Subcutaneous abdominal adipose tissue (tissue), 5 donors: ENCODE measurements around the gene LPP.

Experiments used
- H3K27ac ChIP-seq: one replicate; pipeline ENCODE4 v1.7.0; 2013; ENCODE audit warnings: low read depth, mild to moderate bottlenecking, inconsistent platforms, low read length, moderate library complexity
- H3K27me3 ChIP-seq, 5 donors: one replicate each; pipeline ENCODE4 v1.7.0; 2013; ENCODE audit warnings: low read length in 5 of 5, inconsistent platforms in 1 of 5; ENCODE audit not compliant: control insufficient read depth in 5 of 5, insufficient read depth in 4 of 5
- H3K36me3 ChIP-seq, 5 donors: one replicate each; pipeline ENCODE4 v1.7.0; 2013; ENCODE audit warnings: low read length in 5 of 5; ENCODE audit not compliant: control insufficient read depth in 5 of 5, insufficient read depth in 5 of 5
- H3K4me1 ChIP-seq, 5 donors: one replicate each; pipeline ENCODE4 v1.7.0; 2013; ENCODE audit warnings: low read length in 5 of 5, mild to moderate bottlenecking in 3 of 5, moderate library complexity in 1 of 5; ENCODE audit not compliant: control insufficient read depth in 5 of 5, insufficient read depth in 5 of 5
- H3K4me3 ChIP-seq, 5 donors: one replicate each; pipeline ENCODE4 v1.7.0; 2013; ENCODE audit warnings: low read length in 5 of 5, low read depth in 1 of 5
- H3K9ac ChIP-seq, 5 donors: one replicate each; pipeline ENCODE4 v1.7.0; 2013; ENCODE audit warnings: low read length in 5 of 5, mild to moderate bottlenecking in 4 of 5, moderate library complexity in 3 of 5
- H3K9me3 ChIP-seq, 5 donors: one replicate each; pipeline ENCODE4 v1.7.0; 2013; ENCODE audit warnings: low read length in 5 of 5; ENCODE audit not compliant: control insufficient read depth in 5 of 5
- donor health status: healthy.
- donor health status: healthy.
- donor health status: healthy.
- donor health status: healthy.
- donor health status: healthy.

The LPP gene

GRCh38 chr3:188338086-188338485, 184.1 kb downstream of the LPP start:
- no peak overlapping the region for H3K4me3 ChIP-seq
- no peaks in the 10 kb centered on the region for H3K36me3 ChIP-seq

DNA sequence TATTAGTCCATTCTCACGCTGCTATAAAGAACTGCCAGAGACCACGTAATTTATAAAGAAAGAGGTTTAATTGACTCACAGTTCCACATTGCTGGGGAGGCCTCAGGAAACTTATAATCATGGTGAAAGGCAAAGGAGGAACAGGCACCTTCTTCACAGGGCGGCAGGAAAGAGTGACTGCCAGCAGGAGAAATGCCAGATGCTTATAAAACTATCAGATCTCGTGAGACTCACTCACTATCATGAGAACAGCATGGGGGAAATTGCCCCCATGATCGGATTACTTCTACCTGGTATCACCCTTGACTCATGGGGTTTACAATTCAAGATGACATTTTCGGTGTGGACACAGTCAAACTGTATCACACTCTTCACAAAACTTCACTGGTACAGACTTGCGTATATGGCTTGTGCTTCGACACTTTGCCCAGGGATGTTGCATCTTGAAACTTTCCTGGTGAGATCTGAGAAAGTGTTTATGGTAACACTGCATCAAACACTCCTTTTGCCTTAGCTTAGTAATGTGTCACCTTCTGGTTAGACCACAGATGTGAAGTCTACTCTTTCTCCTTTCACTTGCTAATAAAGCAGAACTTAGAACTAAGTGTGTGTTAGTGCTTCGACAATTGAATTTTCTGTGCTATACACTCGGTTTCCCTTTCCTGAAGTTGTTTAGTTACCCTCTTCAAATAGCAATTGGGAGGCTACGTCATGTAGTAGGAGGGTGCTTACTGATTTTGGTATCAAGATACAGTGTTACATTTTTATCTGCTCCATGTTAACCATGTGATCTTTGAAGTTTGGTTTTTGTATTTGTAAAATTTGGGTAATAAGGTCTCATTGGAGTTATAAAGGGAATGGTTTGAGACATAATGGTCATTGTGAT, 185.7 kb downstream of the LPP start:
- no peaks in the 10 kb centered on the region for H3K27me3 ChIP-seq
- no peaks in the 10 kb centered on the region for H3K9me3 ChIP-seq
- H3K4me3 ChIP-seq = no peak overlapping the region
- H3K27ac ChIP-seq = no peak overlapping the region
- H3K36me3 ChIP-seq = no peaks in the 10 kb centered on the region
- peaks cover 0 to 16% (median 5%) of the 10 kb centered on the region in 5 donors for H3K4me1 ChIP-seq
- H3K9ac ChIP-seq = no peak overlapping the region

More at GRCh38 chr3:188338086-188338485, 184.1 kb downstream of the LPP start:
- no peaks in the 10 kb centered on the region for H3K27me3 ChIP-seq
- peaks cover 0 to 16% (median 5%) of the 10 kb centered on the region in 5 donors for H3K4me1 ChIP-seq
- no peak overlapping the region for H3K27ac ChIP-seq
- no peaks in the 10 kb centered on the region for H3K9me3 ChIP-seq
- no peak overlapping the region for H3K9ac ChIP-seq

- peaks cover 0 to 16% (median 13%) of the 10 kb centered on the region in 5 donors for H3K4me1 ChIP-seq
- H3K9me3 ChIP-seq = no peaks in the 10 kb centered on the region
- no peaks in the 10 kb centered on the region for H3K27me3 ChIP-seq
- no peaks in the 10 kb centered on the region for H3K36me3 ChIP-seq
- no peak overlapping the region for H3K9ac ChIP-seq
- H3K4me3 ChIP-seq = no peak overlapping the region
- peak overlapping the region; percentile 37 for H3K27ac ChIP-seq
These were observed 187.5 kb downstream of the LPP start for GRCh38 chr3:188341501-188341900.

DNA sequence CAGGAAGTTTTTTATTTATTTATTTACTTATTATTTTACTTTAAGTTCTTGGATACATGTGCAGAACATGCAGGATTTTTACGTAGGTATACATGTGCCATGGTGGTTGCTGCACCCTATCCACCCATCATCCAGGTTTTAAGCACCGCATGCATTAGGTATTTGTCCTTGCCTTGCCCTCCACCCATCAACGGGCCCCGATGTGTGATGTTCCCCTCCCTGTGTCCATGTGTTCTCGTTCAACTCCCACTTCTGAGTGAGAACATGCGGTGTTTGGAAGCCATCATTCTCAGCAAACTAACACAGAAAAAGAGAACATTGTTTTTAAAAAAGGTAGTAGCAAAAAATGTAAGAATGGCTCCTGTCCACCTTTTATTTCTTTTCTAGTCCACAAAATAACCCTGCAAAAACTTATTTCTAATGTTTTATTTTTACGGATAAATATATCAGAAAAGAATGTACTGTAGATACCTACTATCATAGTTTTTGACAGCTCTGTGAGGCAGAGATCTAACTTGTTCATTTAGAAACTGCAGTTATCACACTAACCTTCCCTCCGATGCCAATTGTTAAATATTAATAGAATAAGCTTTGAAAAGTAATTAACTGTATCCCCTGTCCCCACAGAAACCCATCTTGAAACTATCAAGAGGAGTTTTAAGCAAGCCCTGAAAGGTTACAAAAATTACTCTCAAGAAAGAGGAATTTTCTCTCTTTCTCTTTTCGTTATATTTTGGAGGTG, 189.2 kb downstream of the LPP start:
- no peak overlapping the region for H3K4me3 ChIP-seq
- H3K27me3 ChIP-seq = no peaks in the 10 kb centered on the region
- H3K9me3 ChIP-seq = no peaks in the 10 kb centered on the region
- H3K4me1 ChIP-seq = peaks cover 3 to 16% (median 14%) of the 10 kb centered on the region in 5 donors
- H3K27ac ChIP-seq = no peak overlapping the region
- H3K9ac ChIP-seq = no peak overlapping the region
- no peaks in the 10 kb centered on the region for H3K36me3 ChIP-seq

DNA sequence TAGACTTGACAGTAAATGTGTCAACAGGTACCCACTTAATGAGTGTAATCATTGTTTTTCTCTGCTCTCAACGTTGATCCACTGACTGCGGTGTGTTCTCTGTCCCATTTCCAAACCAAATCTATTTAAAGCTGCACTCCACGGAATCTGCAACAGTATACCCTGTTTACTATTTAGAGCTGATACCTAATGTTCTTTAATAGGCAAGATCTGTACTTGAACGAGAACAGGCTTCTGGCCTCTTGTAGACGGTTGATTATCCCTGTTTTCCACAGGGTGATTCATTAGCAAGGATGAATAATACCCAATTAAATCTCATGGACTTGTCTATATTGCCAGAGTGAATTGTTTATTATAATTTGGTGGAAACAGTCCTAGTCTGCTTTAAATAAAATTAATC, 189.9 kb downstream of the LPP start:
- Histone ChIP-seq H3K27ac (no peak overlapping the region), H3K36me3 (no peaks in the 10 kb centered on the region), H3K27me3 (no peaks in the 10 kb centered on the region), H3K9ac (no peak overlapping the region), H3K4me1 (peaks cover 3 to 23% (median 19%) of the 10 kb centered on the region in 5 donors), H3K9me3 (no peaks in the 10 kb centered on the region), H3K4me3 (no peak overlapping the region)

DNA sequence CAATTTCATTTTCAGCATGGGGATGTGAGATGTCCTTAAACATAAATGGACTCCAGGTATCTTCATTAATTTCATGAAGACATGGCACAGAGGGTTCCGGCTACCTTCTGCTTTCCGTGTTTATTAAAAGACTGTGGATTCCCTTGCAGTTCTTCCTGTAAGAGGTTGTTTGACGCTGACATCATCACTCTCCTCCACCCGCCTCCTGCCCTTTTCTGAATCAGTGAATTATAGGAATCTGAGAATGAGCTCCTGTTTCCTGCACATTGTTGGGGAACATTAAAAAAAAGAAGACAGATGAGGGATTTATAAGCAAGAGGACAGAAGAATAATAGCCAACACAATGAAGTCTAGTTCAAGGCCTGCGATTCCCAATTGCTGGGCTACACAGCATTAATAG, 191.3 kb downstream of the LPP start:
- H3K9me3 ChIP-seq = no peaks in the 10 kb centered on the region
- no peaks in the 10 kb centered on the region for H3K27me3 ChIP-seq
- peaks cover 7 to 31% (median 30%) of the 10 kb centered on the region in 5 donors for H3K4me1 ChIP-seq
- H3K4me3 ChIP-seq = no peak overlapping the region
- no peak overlapping the region for H3K9ac ChIP-seq
- H3K27ac ChIP-seq = no peak overlapping the region
- no peaks in the 10 kb centered on the region for H3K36me3 ChIP-seq

GRCh38 chr3:188348435-188349244, 194.7 kb downstream of the LPP start:
- no peaks in the 10 kb centered on the region for H3K27me3 ChIP-seq
- peak overlapping the region; percentile 86 for H3K27ac ChIP-seq
- peaks cover 0 to 4% (median 0%) of the 10 kb centered on the region in 5 donors for H3K36me3 ChIP-seq
- H3K9me3 ChIP-seq = no peaks in the 10 kb centered on the region
- no peak overlapping the region for H3K4me3 ChIP-seq
- H3K4me1 ChIP-seq = peaks cover 7 to 28% (median 23%) of the 10 kb centered on the region in 5 donors
- peak overlapping the region in 1 of 5 donors; percentile 24 for H3K9ac ChIP-seq

DNA sequence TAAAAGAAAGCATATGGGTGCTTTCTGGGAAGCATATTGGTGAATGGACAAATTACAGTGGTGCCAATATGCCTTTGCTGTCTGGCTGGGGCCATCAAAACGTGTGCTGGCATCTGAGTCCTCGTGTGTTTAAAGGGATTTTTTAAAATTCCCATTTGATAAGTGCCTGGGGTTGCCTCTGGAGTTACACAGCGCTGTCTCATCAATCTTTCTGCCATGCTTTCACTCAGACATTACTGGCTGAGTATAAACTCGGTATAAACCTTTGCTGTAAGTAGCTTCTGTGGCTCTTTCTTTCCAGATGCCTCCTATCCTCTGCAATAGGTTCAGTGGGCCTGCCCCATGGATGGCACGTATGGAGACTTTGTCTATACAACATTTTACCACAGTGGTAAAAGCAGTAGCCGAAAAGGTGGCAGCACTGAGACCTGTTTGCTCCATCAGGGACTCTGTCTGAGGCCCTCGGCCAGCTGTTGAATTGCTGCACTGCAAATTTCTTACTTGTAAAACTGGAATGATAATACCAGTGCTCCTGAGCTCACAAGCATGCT, 195.5 kb downstream of the LPP start:
- Histone ChIP-seq H3K9ac (peak overlapping the region in 3 of 5 donors; percentile 5 to 44 (median 20)), H3K36me3 (peaks cover 0 to 4% (median 0%) of the 10 kb centered on the region in 5 donors), H3K4me1 (peaks cover 7 to 28% (median 23%) of the 10 kb centered on the region in 5 donors), H3K27ac (peak overlapping the region; percentile 86), H3K9me3 (no peaks in the 10 kb centered on the region), H3K4me3 (peak overlapping the region in 2 of 5 donors; percentile 18 to 29), H3K27me3 (no peaks in the 10 kb centered on the region)

- peak overlapping the region in 2 of 5 donors; percentile 11 to 29 for H3K4me3 ChIP-seq
- H3K27ac ChIP-seq = peak overlapping the region; percentile 86
- H3K9me3 ChIP-seq = no peaks in the 10 kb centered on the region
- H3K9ac ChIP-seq = peak overlapping the region in 1 of 5 donors; percentile 5
- H3K36me3 ChIP-seq = peaks cover 0 to 4% (median 0%) of the 10 kb centered on the region in 5 donors
- H3K27me3 ChIP-seq = no peaks in the 10 kb centered on the region
- peaks cover 7 to 28% (median 23%) of the 10 kb centered on the region in 5 donors for H3K4me1 ChIP-seq
These were observed 196.0 kb downstream of the LPP start for GRCh38 chr3:188349933-188350332.
